Endothelial cell of umbilical vein (primary cell): ENCODE results near the gene QRICH2.

Source experiments
- CTCF ChIP-seq, 2 donors: IDR thresholded peaks; 1 replicate in 1 of 2; 2 replicates in 1 of 2; pipeline ENCODE4 v1.5.1; 2011; ENCODE audit warnings: low read length in 2 of 2, mild to moderate bottlenecking in 2 of 2, moderate library complexity in 2 of 2, control low read depth in 1 of 2, inconsistent platforms in 1 of 2, low read depth in 1 of 2; ENCODE audit not compliant: insufficient read depth in 1 of 2; ENCODE audit errors: extremely low read depth in 1 of 2
- EZH2 ChIP-seq: IDR thresholded peaks from 2 replicates; pipeline ENCODE4 v1.6.1; 2012; ENCODE audit warnings: borderline replicate concordance, low read depth, mild to moderate bottlenecking, moderate library complexity, low read length, inconsistent platforms; ENCODE audit not compliant: severe bottlenecking
- MAX ChIP-seq: IDR thresholded peaks from 2 replicates; pipeline ENCODE4 v1.6.1; 2011; ENCODE audit not compliant: insufficient read depth, insufficient read length

GRCh38 chr17:76276069-76276431 is 32.0 kb downstream of the QRICH2 start:
- TF ChIP-seq EZH2 (no peak), CTCF (IDR thresholded peaks at IDR 0.05; ENCODE audit: extremely low read depth in 1 of 2, insufficient read depth in 1 of 2, low read depth in 1 of 2, low read length in 2 of 2) (no peak), MAX (no peak)
